HG03039 (cell line): ENCODE results near the gene TMOD3.
"Not testable (repeated sequence)": the region's sequence is repeated elsewhere in the genome, so short reads cannot be mapped to it uniquely, and the experiment has no call there.

Source experiments
- ATAC-seq: cut with Tn5 transposase; IDR thresholded peaks from one replicate; pipeline ENCODE4 v1.9.1; 2021; ENCODE audit warnings: mild to moderate bottlenecking, moderate library complexity; ENCODE audit not compliant: unreplicated experiment

TMOD3 gene

GRCh38 chr15:51829376-51830275, at the start of gene TMOD3:
TMOD3 (plus strand) TSS chr15:51829653; CDS start chr15:51862885, 33,232 bp downstream.
- ATAC-seq, result peak; percentile 83

GRCh38 chr15:51780636-51781035, 48.8 kb upstream of the TMOD3 start:
- ATAC-seq, result no peak

GRCh38 chr15:51781506-51781905, 47.9 kb upstream of the TMOD3 start:
- ATAC-seq, result no peak

GRCh38 chr15:51782357-51782896, 47.0 kb upstream of the TMOD3 start:
- ATAC-seq, result no peak

- ATAC-seq, result no peak
Measured at GRCh38 chr15:51783967-51784366, 45.5 kb upstream of the TMOD3 start.

GRCh38 chr15:51787130-51787529, 42.3 kb upstream of the TMOD3 start:
- not testable (repeated sequence) for ATAC-seq

- ATAC-seq, result not testable (repeated sequence)
Measured at GRCh38 chr15:51792474-51792873, 37.0 kb upstream of the TMOD3 start.

- no peak for ATAC-seq
Measured at GRCh38 chr15:51793521-51794305, 35.7 kb upstream of the TMOD3 start.

- no peak for ATAC-seq
Measured at GRCh38 chr15:51796847-51797401, 32.5 kb upstream of the TMOD3 start.

- ATAC-seq, result no peak
Measured at GRCh38 chr15:51798281-51798680, 31.2 kb upstream of the TMOD3 start.

- ATAC-seq, result no peak
Measured at GRCh38 chr15:51799282-51800252, 29.9 kb upstream of the TMOD3 start.

- ATAC-seq, result no peak
Measured at GRCh38 chr15:51801391-51801835, 28.0 kb upstream of the TMOD3 start.

- ATAC-seq, result no peak
Measured at GRCh38 chr15:51802593-51802992, 26.9 kb upstream of the TMOD3 start.

- ATAC-seq, result no peak
Measured at GRCh38 chr15:51803965-51804364, 25.5 kb upstream of the TMOD3 start.

GRCh38 chr15:51806123-51806522, 23.3 kb upstream of the TMOD3 start:
- ATAC-seq, result no peak

- no peak for ATAC-seq
Measured at GRCh38 chr15:51809457-51809856, 20.0 kb upstream of the TMOD3 start.

GRCh38 chr15:51812598-51812997, 16.9 kb upstream of the TMOD3 start:
- no peak for ATAC-seq

- no peak for ATAC-seq
Measured at GRCh38 chr15:51814606-51815005, 14.8 kb upstream of the TMOD3 start.

GRCh38 chr15:51816611-51817010, 12.8 kb upstream of the TMOD3 start:
- ATAC-seq, result no peak

- ATAC-seq, result no peak
Measured at GRCh38 chr15:51818150-51818549, 11.3 kb upstream of the TMOD3 start.
